ENCODE data around the gene VAMP8.

Gene VAMP8

GRCh38 chr2:85631316-85631715, 53.9 kb downstream of the VAMP8 start:
- H3K4me3 ChIP-seq (ENCODE audit: low read depth, low read length), result no peak overlapping the region
- DNase-seq (ENCODE audit: low read depth), result no peak
- TF ChIP-seq MYC (IDR thresholded peaks at IDR 0.05; ENCODE audit: low read depth, low read length) (no peak), POLR2A (IDR thresholded peaks at IDR 0.05; ENCODE audit: extremely low read depth, insufficient read length) (no peak)
- TF ChIP-seq, protein P1, sequence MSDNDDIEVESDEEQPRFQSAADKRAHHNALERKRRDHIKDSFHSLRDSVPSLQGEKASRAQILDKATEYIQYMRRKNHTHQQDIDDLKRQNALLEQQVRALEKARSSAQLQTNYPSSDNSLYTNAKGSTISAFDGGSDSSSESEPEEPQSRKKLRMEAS (IDR thresholded peaks at IDR 0.05; ENCODE audit: low read depth, low read length), result no peak
- TF ChIP-seq, protein P2, sequence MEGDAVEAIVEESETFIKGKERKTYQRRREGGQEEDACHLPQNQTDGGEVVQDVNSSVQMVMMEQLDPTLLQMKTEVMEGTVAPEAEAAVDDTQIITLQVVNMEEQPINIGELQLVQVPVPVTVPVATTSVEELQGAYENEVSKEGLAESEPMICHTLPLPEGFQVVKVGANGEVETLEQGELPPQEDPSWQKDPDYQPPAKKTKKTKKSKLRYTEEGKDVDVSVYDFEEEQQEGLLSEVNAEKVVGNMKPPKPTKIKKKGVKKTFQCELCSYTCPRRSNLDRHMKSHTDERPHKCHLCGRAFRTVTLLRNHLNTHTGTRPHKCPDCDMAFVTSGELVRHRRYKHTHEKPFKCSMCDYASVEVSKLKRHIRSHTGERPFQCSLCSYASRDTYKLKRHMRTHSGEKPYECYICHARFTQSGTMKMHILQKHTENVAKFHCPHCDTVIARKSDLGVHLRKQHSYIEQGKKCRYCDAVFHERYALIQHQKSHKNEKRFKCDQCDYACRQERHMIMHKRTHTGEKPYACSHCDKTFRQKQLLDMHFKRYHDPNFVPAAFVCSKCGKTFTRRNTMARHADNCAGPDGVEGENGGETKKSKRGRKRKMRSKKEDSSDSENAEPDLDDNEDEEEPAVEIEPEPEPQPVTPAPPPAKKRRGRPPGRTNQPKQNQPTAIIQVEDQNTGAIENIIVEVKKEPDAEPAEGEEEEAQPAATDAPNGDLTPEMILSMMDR (IDR thresholded peaks at IDR 0.05; ENCODE audit: low read depth, low read length), result no peak
